Lung (tissue), 12 donors: ENCODE data around the gene AZIN2. TPM values are rescaled to one million over a fixed set of nuclear protein-coding genes. Genes with fewer than 3 reads are reported as not detected.

ENCODE experiments used
- ATAC-seq: fragments of 200-7000 bp; cut with Tn5 transposase; one replicate; pipeline ENCODE4 v1.9.1; 2020; ENCODE audit warnings: moderate number of reproducible peaks; ENCODE audit not compliant: insufficient read depth, low FRiP score
- DNase-seq, 3 donors: peaks; one replicate each; pipeline ENCODE4 v3.0.0-alpha.2; 2013 to 2017
- H3K27ac ChIP-seq, 2 donors: one replicate each; pipeline ENCODE4 v1.5.1; 2013; ENCODE audit warnings: mild to moderate bottlenecking in 2 of 2, moderate library complexity in 2 of 2, control low read depth in 1 of 2, inconsistent platforms in 1 of 2, low read depth in 1 of 2, low read length in 1 of 2
- H3K27me3 ChIP-seq, 3 donors: one replicate each; pipeline ENCODE4 v1.5.1; 2013; ENCODE audit warnings: low read length in 2 of 3; ENCODE audit not compliant: control insufficient read depth in 3 of 3, insufficient read depth in 3 of 3
- H3K36me3 ChIP-seq, 4 donors: one replicate each; pipeline ENCODE4 v1.5.1; 2013; ENCODE audit warnings: low read length in 4 of 4, mild to moderate bottlenecking in 1 of 4, moderate library complexity in 1 of 4; ENCODE audit not compliant: control insufficient read depth in 4 of 4, insufficient read depth in 4 of 4
- H3K4me1 ChIP-seq, 5 donors: one replicate each; pipeline ENCODE4 v1.5.1; 2013; ENCODE audit warnings: low read length in 5 of 5, mild to moderate bottlenecking in 2 of 5, moderate library complexity in 1 of 5; ENCODE audit not compliant: control insufficient read depth in 5 of 5, insufficient read depth in 5 of 5
- H3K4me3 ChIP-seq: one replicate; pipeline ENCODE4 v1.5.1; 2013; ENCODE audit warnings: mild to moderate bottlenecking, control low read depth, moderate library complexity
- H3K9ac ChIP-seq, 2 donors: one replicate each; pipeline ENCODE4 v1.5.1; 2013; ENCODE audit warnings: low read length in 2 of 2, control low read depth in 1 of 2; ENCODE audit not compliant: insufficient read depth in 1 of 2
- H3K9me3 ChIP-seq, 4 donors: one replicate each; pipeline ENCODE4 v1.5.1; 2013; ENCODE audit warnings: low read length in 3 of 4, mild to moderate bottlenecking in 1 of 4, moderate library complexity in 1 of 4; ENCODE audit not compliant: control insufficient read depth in 4 of 4, insufficient read depth in 3 of 4
- CTCF ChIP-seq: IDR thresholded peaks from 2 replicates; pipeline ENCODE4 v1.5.1; 2012; ENCODE audit warnings: mild to moderate bottlenecking; ENCODE audit errors: control extremely low read depth, extremely low read depth
- WGBS, 2 donors: extraction: QIAGEN DNeasy Blood & Tissue Kit; methylation state at CpG; one replicate each; pipeline ENCODE4 v1.1.7; 2013; 5-methylcytosine and 5-hydroxymethylcytosine counted together
- polyA plus RNA-seq, 2 donors: library from polyadenylated mRNA; stranded (reverse); fragments of 200-250 nt; gene quantifications; one replicate each; pipeline ENCODE4 v1.2.1, GENCODE V29; 2013
- total RNA-seq, 2 donors: library from RNA; depleted of rRNA in 1 of 2; stranded (reverse); fragments of >200 nt in 1 of 2; gene quantifications; one replicate each; pipeline ENCODE4 v1.2.1, GENCODE V29; 2014 to 2021
- donor health status: control.
- donor health status: control.
- donor health status: Bipolar disorder and iron deficiency.
- donor health status: healthy.
- donor health status: DM: yes; HTN: yes; CAD: no.

AZIN2 gene
- total and polyA plus RNA-seq, 4 donors: 1.2 to 12.8 (median 3.9) TPM

DNA sequence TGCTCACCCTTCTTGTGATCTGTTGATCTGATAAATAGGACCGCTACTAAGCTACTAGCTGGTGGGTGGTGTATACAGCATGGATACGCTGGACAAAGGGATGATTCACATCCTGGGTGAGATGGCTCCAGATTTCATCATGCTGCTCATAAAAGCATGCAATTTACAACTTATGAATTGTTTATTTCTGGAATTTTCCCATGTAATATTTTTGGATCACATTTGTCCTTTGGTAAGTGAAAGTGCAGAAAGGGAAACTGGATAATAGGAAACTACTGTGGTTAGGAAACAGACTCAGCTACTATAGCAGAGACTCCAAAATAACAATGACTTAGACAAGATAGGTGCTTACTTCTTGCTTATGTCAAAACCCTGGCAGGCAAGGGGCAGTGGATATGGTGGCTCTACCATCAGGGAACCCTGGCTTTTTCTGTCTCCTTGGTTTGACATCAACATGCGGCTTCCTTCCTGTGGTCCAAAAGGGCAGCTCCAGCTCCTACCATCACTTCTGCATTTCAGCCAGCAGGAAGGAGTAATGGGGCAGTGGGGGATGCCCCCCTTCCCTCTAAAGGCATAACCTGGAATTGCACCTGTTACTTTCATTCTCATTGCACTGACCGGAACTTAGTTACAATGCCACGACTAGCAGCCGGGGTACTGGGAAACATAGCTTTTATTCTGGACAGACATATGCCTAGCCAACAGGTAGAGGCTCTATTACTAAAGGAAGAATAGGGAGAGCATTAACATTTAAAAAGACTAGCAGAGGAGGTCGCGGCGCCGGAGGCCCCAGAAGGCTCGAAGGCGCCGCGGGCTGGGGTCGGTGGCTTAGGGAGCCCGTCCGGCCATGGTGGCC, 30.5 kb upstream of the AZIN2 start:
- WGBS, 2 donors: 66 to 77% methylated on average over 14 to 17 of the region's 17 CpGs

GRCh38 chr1:33055210-33056008, 25.5 kb upstream of the AZIN2 start:
- peak; percentile 70 for TF ChIP-seq CTCF
- Histone ChIP-seq H3K27ac (peak overlapping the region; percentile 26 to 66), H3K4me1 (peaks cover 0 to 6% (median 4%) of the 10 kb centered on the region in 5 donors), H3K9me3 (no peaks in the 10 kb centered on the region), H3K27me3 (no peaks in the 10 kb centered on the region), H3K4me3 (no peak overlapping the region), H3K9ac (no peak overlapping the region), H3K36me3 (no peaks in the 10 kb centered on the region)
- WGBS, 2 donors: 29 to 37% methylated on average over 12 of the region's 12 CpGs
- ATAC-seq (peak; percentile 92), DNase-seq (peak; percentile 82 to 89 (median 82))

More for the DNA sequence above, 30.5 kb upstream of the AZIN2 start:
- ATAC-seq: no peak
- no peak overlapping the region for H3K27ac ChIP-seq
- no peak for TF ChIP-seq CTCF
- H3K4me1 ChIP-seq: peaks cover 0 to 4% (median under 1%) of the 10 kb centered on the region in 5 donors
- no peak overlapping the region for H3K4me3 ChIP-seq
- no peaks in the 10 kb centered on the region for H3K9me3 ChIP-seq
- DNase-seq: no peak
- no peaks in the 10 kb centered on the region for H3K27me3 ChIP-seq
- H3K9ac ChIP-seq: no peak overlapping the region
- H3K36me3 ChIP-seq: no peaks in the 10 kb centered on the region

GRCh38 chr1:33056426-33056825, 24.5 kb upstream of the AZIN2 start:
- Histone ChIP-seq H3K27ac (no peak overlapping the region), H3K4me3 (no peak overlapping the region), H3K4me1 (peaks cover 0 to 6% (median 4%) of the 10 kb centered on the region in 5 donors), H3K9ac (no peak overlapping the region), H3K9me3 (no peaks in the 10 kb centered on the region), H3K27me3 (no peaks in the 10 kb centered on the region), H3K36me3 (no peaks in the 10 kb centered on the region)
- no peak for DNase-seq
- WGBS, 2 donors: 73 to 91% methylated on average over 3 of the region's 3 CpGs
- ATAC-seq: no peak
- no peak for TF ChIP-seq CTCF
